Subcutaneous abdominal adipose tissue (tissue), 5 donors: Measurements from ENCODE around the gene LANCL2.

Source experiments
- H3K27ac ChIP-seq: one replicate; pipeline ENCODE4 v1.7.0; 2013; ENCODE audit warnings: low read depth, mild to moderate bottlenecking, inconsistent platforms, low read length, moderate library complexity
- H3K27me3 ChIP-seq, 5 donors: one replicate each; pipeline ENCODE4 v1.7.0; 2013; ENCODE audit warnings: low read length in 5 of 5, inconsistent platforms in 1 of 5; ENCODE audit not compliant: control insufficient read depth in 5 of 5, insufficient read depth in 4 of 5
- H3K36me3 ChIP-seq, 5 donors: one replicate each; pipeline ENCODE4 v1.7.0; 2013; ENCODE audit warnings: low read length in 5 of 5; ENCODE audit not compliant: control insufficient read depth in 5 of 5, insufficient read depth in 5 of 5
- H3K4me1 ChIP-seq, 5 donors: one replicate each; pipeline ENCODE4 v1.7.0; 2013; ENCODE audit warnings: low read length in 5 of 5, mild to moderate bottlenecking in 3 of 5, moderate library complexity in 1 of 5; ENCODE audit not compliant: control insufficient read depth in 5 of 5, insufficient read depth in 5 of 5
- H3K4me3 ChIP-seq, 5 donors: one replicate each; pipeline ENCODE4 v1.7.0; 2013; ENCODE audit warnings: low read length in 5 of 5, low read depth in 1 of 5
- H3K9ac ChIP-seq, 5 donors: one replicate each; pipeline ENCODE4 v1.7.0; 2013; ENCODE audit warnings: low read length in 5 of 5, mild to moderate bottlenecking in 4 of 5, moderate library complexity in 3 of 5
- H3K9me3 ChIP-seq, 5 donors: one replicate each; pipeline ENCODE4 v1.7.0; 2013; ENCODE audit warnings: low read length in 5 of 5; ENCODE audit not compliant: control insufficient read depth in 5 of 5
- donor health status: healthy.
- donor health status: healthy.
- donor health status: healthy.
- donor health status: healthy.
- donor health status: healthy.

Gene LANCL2

GRCh38 chr7:55423891-55424290 is 58.8 kb downstream of the LANCL2 start:
- no peak overlapping the region for H3K27ac ChIP-seq
- no peak overlapping the region for H3K9ac ChIP-seq
- H3K9me3 ChIP-seq = no peaks in the 10 kb centered on the region
- peaks cover 0 to 5% (median 2%) of the 10 kb centered on the region in 5 donors for H3K4me1 ChIP-seq
- H3K27me3 ChIP-seq = no peaks in the 10 kb centered on the region
- H3K4me3 ChIP-seq = no peak overlapping the region
- H3K36me3 ChIP-seq = peaks cover 0 to 32% (median 22%) of the 10 kb centered on the region in 5 donors

GRCh38 chr7:55425141-55425752 is 60.1 kb downstream of the LANCL2 start:
- Histone ChIP-seq H3K4me3 (no peak overlapping the region), H3K27ac (no peak overlapping the region), H3K9ac (no peak overlapping the region), H3K4me1 (peaks cover 0 to 5% (median 2%) of the 10 kb centered on the region in 5 donors), H3K27me3 (no peaks in the 10 kb centered on the region), H3K9me3 (no peaks in the 10 kb centered on the region), H3K36me3 (peaks cover 0 to 32% (median 22%) of the 10 kb centered on the region in 5 donors)

DNA sequence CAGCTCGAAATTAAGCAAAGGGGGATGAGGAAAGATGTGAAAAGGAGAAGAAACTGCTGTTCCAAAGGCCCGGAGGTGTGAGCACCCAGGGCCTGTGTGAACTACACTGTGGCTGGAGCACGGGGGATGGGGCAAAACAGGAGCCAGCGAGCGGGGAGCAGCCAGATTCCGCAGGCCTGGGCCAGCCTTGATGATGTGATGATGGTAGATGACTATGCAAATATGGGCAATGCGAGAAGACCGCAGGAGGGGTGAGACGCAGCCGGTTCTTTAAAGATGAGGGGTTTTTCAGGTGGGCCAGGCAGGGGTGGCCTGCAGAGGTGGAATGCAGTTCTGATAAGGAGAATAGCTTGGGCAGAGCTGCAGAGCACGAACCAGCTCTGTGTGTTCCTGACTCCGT is 61.5 kb downstream of the LANCL2 start:
- Histone ChIP-seq H3K9me3 (no peaks in the 10 kb centered on the region), H3K9ac (no peak overlapping the region), H3K36me3 (peaks cover 3 to 40% (median 27%) of the 10 kb centered on the region in 5 donors), H3K27ac (no peak overlapping the region), H3K27me3 (no peaks in the 10 kb centered on the region), H3K4me3 (no peak overlapping the region), H3K4me1 (peaks cover 0 to 5% (median 2%) of the 10 kb centered on the region in 5 donors)

GRCh38 chr7:55427342-55427741 is 62.2 kb downstream of the LANCL2 start:
- peaks cover 3 to 44% (median 29%) of the 10 kb centered on the region in 5 donors for H3K36me3 ChIP-seq
- no peaks in the 10 kb centered on the region for H3K9me3 ChIP-seq
- H3K27ac ChIP-seq = no peak overlapping the region
- H3K4me1 ChIP-seq = peaks cover 0 to 5% (median 2%) of the 10 kb centered on the region in 5 donors
- H3K9ac ChIP-seq = no peak overlapping the region
- H3K27me3 ChIP-seq = no peaks in the 10 kb centered on the region
- no peak overlapping the region for H3K4me3 ChIP-seq

GRCh38 chr7:55427800-55428199 is 62.7 kb downstream of the LANCL2 start:
- no peak overlapping the region for H3K4me3 ChIP-seq
- no peaks in the 10 kb centered on the region for H3K27me3 ChIP-seq
- H3K9ac ChIP-seq = no peak overlapping the region
- peaks cover 3 to 49% (median 29%) of the 10 kb centered on the region in 5 donors for H3K36me3 ChIP-seq
- no peak overlapping the region for H3K27ac ChIP-seq
- H3K9me3 ChIP-seq = no peaks in the 10 kb centered on the region
- peaks cover 0 to 5% (median 2%) of the 10 kb centered on the region in 5 donors for H3K4me1 ChIP-seq

- Histone ChIP-seq H3K27ac (no peak overlapping the region), H3K4me1 (no peaks in the 10 kb centered on the region), H3K27me3 (no peaks in the 10 kb centered on the region), H3K4me3 (no peak overlapping the region), H3K36me3 (peaks cover 3 to 45% (median 29%) of the 10 kb centered on the region in 5 donors), H3K9me3 (no peaks in the 10 kb centered on the region), H3K9ac (no peak overlapping the region)
Observed at GRCh38 chr7:55429835-55430499, 64.8 kb downstream of the LANCL2 start.

DNA sequence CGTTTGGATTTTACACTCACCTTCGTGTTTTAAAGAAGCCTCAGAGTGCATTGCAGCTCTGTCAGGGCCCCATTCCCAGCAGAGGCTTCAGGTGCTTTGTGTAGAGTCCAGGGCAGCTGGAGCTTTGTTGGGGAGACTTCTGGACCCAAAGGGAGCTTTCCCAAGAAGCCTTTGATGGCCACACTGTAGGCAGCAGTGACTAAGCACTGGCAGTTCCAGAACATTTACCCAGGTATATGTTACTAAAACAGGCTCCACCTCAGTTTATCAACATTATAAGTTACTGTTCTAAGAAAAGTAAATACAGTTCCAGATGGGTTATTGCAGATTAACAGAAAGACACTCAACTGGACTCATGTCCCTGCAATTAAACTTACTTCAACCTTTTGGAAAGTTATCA is 66.8 kb downstream of the LANCL2 start:
- Histone ChIP-seq H3K9ac (no peak overlapping the region), H3K9me3 (no peaks in the 10 kb centered on the region), H3K4me3 (no peak overlapping the region), H3K36me3 (peaks cover 3 to 26% (median 11%) of the 10 kb centered on the region in 5 donors), H3K27ac (no peak overlapping the region), H3K27me3 (no peaks in the 10 kb centered on the region), H3K4me1 (no peaks in the 10 kb centered on the region)

GRCh38 chr7:55432506-55432905 is 67.4 kb downstream of the LANCL2 start:
- Histone ChIP-seq H3K36me3 (peaks cover 3 to 26% (median 11%) of the 10 kb centered on the region in 5 donors), H3K9me3 (no peaks in the 10 kb centered on the region), H3K9ac (no peak overlapping the region), H3K27me3 (no peaks in the 10 kb centered on the region), H3K4me1 (no peaks in the 10 kb centered on the region), H3K4me3 (no peak overlapping the region), H3K27ac (no peak overlapping the region)

DNA sequence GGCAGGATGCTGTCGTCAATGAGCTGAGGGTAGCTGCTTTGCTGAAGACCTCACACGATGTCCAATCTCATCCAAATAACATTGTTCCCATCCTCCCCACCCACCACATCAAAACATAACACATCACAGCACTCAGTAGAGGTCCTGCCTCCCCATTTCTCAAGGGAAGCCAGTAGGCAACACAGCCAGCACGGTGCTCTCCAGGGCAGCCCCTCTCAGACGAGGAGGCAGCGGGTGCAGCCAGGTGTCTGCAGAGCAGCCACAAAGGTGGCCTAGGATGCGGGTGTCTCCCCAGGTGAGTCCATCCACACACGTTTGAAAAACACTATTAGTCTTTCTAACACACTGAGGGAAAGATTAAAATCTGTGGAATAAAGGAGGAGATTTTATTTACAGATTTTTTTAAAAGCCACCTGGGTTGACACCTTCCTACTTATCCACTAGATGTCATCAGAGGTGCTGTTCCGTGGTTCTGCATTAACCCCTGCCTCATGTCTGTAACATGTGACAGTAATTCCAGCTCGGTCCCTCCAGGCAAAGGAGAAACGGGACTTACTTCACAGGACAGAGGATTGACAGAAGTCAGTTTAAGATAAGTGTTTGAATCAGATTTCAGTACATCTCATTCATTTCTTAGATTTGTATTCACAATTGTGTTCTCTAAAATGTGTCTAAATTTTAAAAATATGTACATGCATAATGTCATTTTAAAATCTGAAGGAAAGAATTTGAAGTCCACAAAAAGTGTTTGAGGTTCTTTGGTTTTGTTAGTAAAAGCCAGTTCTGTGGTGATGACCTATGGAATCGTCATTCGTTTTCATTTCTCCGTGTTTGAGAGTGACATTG is 68.0 kb downstream of the LANCL2 start:
- Histone ChIP-seq H3K4me1 (no peaks in the 10 kb centered on the region), H3K27ac (no peak overlapping the region), H3K27me3 (no peaks in the 10 kb centered on the region), H3K9me3 (no peaks in the 10 kb centered on the region), H3K36me3 (peaks cover 3 to 22% (median 8%) of the 10 kb centered on the region in 5 donors), H3K4me3 (no peak overlapping the region), H3K9ac (no peak overlapping the region)

DNA sequence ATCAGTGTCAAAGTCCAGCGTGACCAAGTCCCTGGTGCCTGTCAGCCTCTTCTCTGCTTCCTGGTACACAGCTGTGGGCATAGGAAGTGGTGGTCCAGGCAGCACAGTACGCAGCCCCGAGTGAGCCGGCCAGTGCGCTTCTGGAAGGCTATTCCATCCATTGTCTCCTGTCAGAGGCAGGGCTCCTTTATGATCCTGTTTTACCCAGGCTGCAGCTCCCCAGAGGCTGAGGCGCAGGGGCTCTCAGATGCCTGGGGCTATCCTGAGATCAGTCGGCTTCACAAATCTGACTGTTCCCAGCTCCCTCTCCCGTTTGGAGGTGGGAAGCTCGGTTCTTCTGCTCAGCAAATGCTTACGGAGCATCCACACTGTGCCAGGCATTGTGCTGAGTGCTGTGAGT is 70.3 kb downstream of the LANCL2 start:
- Histone ChIP-seq H3K9ac (no peak overlapping the region), H3K4me1 (peaks cover 0 to 3% (median 0%) of the 10 kb centered on the region in 5 donors), H3K27ac (no peak overlapping the region)

More for the DNA sequence above, 70.3 kb downstream of the LANCL2 start:
- H3K4me3 ChIP-seq = no peak overlapping the region
- peaks cover 3 to 18% (median 7%) of the 10 kb centered on the region in 5 donors for H3K36me3 ChIP-seq
- H3K9me3 ChIP-seq = no peaks in the 10 kb centered on the region
- H3K27me3 ChIP-seq = no peaks in the 10 kb centered on the region
